ENCODE results near the gene IL17D.

IL17D gene

GRCh38 chr13:20720499-20720898 lies 17.0 kb downstream of the IL17D start:
- Histone ChIP-seq H3K36me3 (ENCODE audit: control insufficient read depth, insufficient read depth, low read length) (no peaks in the 10 kb centered on the region), H3K4me3 (replicated peaks; ENCODE audit: low read depth, low read length) (no peak overlapping the region), H3K27me3 (replicated peaks; ENCODE audit: control insufficient read depth, insufficient read depth, low read length) (no peaks in the 10 kb centered on the region; the same call in 1 of the 2 replicates)
- no peak for DNase-seq (ENCODE audit: extremely low read depth, insufficient read length)
- TF ChIP-seq, protein P1, sequence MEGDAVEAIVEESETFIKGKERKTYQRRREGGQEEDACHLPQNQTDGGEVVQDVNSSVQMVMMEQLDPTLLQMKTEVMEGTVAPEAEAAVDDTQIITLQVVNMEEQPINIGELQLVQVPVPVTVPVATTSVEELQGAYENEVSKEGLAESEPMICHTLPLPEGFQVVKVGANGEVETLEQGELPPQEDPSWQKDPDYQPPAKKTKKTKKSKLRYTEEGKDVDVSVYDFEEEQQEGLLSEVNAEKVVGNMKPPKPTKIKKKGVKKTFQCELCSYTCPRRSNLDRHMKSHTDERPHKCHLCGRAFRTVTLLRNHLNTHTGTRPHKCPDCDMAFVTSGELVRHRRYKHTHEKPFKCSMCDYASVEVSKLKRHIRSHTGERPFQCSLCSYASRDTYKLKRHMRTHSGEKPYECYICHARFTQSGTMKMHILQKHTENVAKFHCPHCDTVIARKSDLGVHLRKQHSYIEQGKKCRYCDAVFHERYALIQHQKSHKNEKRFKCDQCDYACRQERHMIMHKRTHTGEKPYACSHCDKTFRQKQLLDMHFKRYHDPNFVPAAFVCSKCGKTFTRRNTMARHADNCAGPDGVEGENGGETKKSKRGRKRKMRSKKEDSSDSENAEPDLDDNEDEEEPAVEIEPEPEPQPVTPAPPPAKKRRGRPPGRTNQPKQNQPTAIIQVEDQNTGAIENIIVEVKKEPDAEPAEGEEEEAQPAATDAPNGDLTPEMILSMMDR (IDR thresholded peaks at IDR 0.05; ENCODE audit: insufficient read depth, low read length, poor library complexity, severe bottlenecking): no peak

- TF ChIP-seq, protein P1 (IDR thresholded peaks at IDR 0.05; ENCODE audit: insufficient read depth, low read length, poor library complexity, severe bottlenecking): no peak
- Histone ChIP-seq H3K4me3 (replicated peaks; ENCODE audit: low read depth, low read length) (no peak overlapping the region), H3K36me3 (ENCODE audit: control insufficient read depth, insufficient read depth, low read length) (no peaks in the 10 kb centered on the region), H3K27me3 (replicated peaks; ENCODE audit: control insufficient read depth, insufficient read depth, low read length) (no peaks in the 10 kb centered on the region; the same call in 1 of the 2 replicates)
- DNase-seq (ENCODE audit: extremely low read depth, insufficient read length): no peak
Measured at GRCh38 chr13:20721058-20721453, 17.6 kb downstream of the IL17D start.

DNA sequence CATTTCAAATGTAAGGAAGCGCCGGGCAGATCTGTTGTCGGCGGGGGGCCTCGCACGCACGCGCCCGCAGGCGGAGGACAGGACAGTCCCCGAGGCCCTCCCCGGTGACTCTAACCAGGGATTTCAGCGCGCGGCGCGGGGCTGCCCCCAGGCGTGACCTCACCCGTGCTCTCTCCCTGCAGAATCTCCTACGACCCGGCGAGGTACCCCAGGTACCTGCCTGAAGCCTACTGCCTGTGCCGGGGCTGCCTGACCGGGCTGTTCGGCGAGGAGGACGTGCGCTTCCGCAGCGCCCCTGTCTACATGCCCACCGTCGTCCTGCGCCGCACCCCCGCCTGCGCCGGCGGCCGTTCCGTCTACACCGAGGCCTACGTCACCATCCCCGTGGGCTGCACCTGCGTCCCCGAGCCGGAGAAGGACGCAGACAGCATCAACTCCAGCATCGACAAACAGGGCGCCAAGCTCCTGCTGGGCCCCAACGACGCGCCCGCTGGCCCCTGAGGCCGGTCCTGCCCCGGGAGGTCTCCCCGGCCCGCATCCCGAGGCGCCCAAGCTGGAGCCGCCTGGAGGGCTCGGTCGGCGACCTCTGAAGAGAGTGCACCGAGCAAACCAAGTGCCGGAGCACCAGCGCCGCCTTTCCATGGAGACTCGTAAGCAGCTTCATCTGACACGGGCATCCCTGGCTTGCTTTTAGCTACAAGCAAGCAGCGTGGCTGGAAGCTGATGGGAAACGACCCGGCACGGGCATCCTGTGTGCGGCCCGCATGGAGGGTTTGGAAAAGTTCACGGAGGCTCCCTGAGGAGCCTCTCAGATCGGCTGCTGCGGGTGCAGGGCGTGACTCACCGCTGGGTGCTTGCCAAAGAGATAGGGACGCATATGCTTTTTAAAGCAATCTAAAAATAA lies 18.2 kb downstream of the IL17D start:
- H3K4me3 ChIP-seq (replicated peaks; ENCODE audit: low read depth, low read length): peak overlapping the region; percentile 35
- no peaks in the 10 kb centered on the region for H3K36me3 ChIP-seq (ENCODE audit: control insufficient read depth, insufficient read depth, low read length)
- H3K27me3 ChIP-seq (replicated peaks; ENCODE audit: control insufficient read depth, insufficient read depth, low read length): no peaks in the 10 kb centered on the region; the same call in 1 of the 2 replicates
- no peak for DNase-seq (ENCODE audit: extremely low read depth, insufficient read length)
- TF ChIP-seq, protein P1 (IDR thresholded peaks at IDR 0.05; ENCODE audit: insufficient read depth, low read length, poor library complexity, severe bottlenecking): no peak

- Histone ChIP-seq H3K27me3 (replicated peaks; ENCODE audit: control insufficient read depth, insufficient read depth, low read length) (no peaks in the 10 kb centered on the region), H3K36me3 (ENCODE audit: control insufficient read depth, insufficient read depth, low read length) (no peaks in the 10 kb centered on the region), H3K4me3 (replicated peaks; ENCODE audit: low read depth, low read length) (no peak overlapping the region)
- TF ChIP-seq, protein P1 (IDR thresholded peaks at IDR 0.05; ENCODE audit: insufficient read depth, low read length, poor library complexity, severe bottlenecking): no peak
- DNase-seq (ENCODE audit: extremely low read depth, insufficient read length): no peak
Measured at GRCh38 chr13:20727856-20728255, 24.4 kb downstream of the IL17D start.

GRCh38 chr13:20728579-20729311 lies 25.2 kb downstream of the IL17D start:
- TF ChIP-seq, protein P1 (IDR thresholded peaks at IDR 0.05; ENCODE audit: insufficient read depth, low read length, poor library complexity, severe bottlenecking): no peak
- no peak for DNase-seq (ENCODE audit: extremely low read depth, insufficient read length)
- Histone ChIP-seq H3K27me3 (replicated peaks; ENCODE audit: control insufficient read depth, insufficient read depth, low read length) (no peaks in the 10 kb centered on the region), H3K36me3 (ENCODE audit: control insufficient read depth, insufficient read depth, low read length) (no peaks in the 10 kb centered on the region), H3K4me3 (replicated peaks; ENCODE audit: low read depth, low read length) (no peak overlapping the region)

Measured in GM06990 (cell line).